GM23338 (cell line): ENCODE results near the gene SHC4.

Source experiments
- CREB1 ChIP-seq: fragments of 250-450 bp; sonication (Bioruptor Pico); IDR thresholded peaks from 2 replicates; pipeline ENCODE4 v1.5.0; 2020; ENCODE audit warnings: low read depth, mild to moderate bottlenecking, moderate library complexity
- EZH2 ChIP-seq: fragments of 200-600 bp; sonication (generic); IDR thresholded peaks from one replicate; pipeline ENCODE4 v1.8.0; 2017; ENCODE audit warnings: antibody characterized with exemption, mild to moderate bottlenecking, low read depth; ENCODE audit not compliant: unreplicated experiment
- EZH2phosphoT487 ChIP-seq: fragments of 200-600 bp; sonication (generic); IDR thresholded peaks from one replicate; pipeline ENCODE4 v1.8.1; 2018; ENCODE audit warnings: antibody characterized with exemption; ENCODE audit not compliant: unreplicated experiment
- POLR2AphosphoS5 ChIP-seq: IDR thresholded peaks from 2 replicates; pipeline ENCODE4 v1.6.1; 2016; ENCODE audit warnings: antibody characterized with exemption, low read depth
- STAT1 ChIP-seq: IDR thresholded peaks from one replicate; pipeline ENCODE4 v1.6.1; 2016; ENCODE audit warnings: antibody characterized with exemption; ENCODE audit not compliant: unreplicated experiment
- TF ChIP-seq, protein P1 (sequence below), 2 experiments: fragments of 200-600 bp in 1 of 2; sonication (generic) in 1 of 2; conservative IDR thresholded peaks; 2 replicates each; pipeline versions ENCODE4 v1.5.1 to v1.6.1; 2016 to 2017; ENCODE audit warnings: antibody characterized with exemption in 2 of 2, low read depth in 2 of 2, mild to moderate bottlenecking in 2 of 2, moderate library complexity in 1 of 2
- TF ChIP-seq, protein P2 (sequence below): IDR thresholded peaks from one replicate; pipeline ENCODE4 v1.6.1; 2018; ENCODE audit warnings: antibody characterized with exemption; ENCODE audit not compliant: unreplicated experiment

DNA sequence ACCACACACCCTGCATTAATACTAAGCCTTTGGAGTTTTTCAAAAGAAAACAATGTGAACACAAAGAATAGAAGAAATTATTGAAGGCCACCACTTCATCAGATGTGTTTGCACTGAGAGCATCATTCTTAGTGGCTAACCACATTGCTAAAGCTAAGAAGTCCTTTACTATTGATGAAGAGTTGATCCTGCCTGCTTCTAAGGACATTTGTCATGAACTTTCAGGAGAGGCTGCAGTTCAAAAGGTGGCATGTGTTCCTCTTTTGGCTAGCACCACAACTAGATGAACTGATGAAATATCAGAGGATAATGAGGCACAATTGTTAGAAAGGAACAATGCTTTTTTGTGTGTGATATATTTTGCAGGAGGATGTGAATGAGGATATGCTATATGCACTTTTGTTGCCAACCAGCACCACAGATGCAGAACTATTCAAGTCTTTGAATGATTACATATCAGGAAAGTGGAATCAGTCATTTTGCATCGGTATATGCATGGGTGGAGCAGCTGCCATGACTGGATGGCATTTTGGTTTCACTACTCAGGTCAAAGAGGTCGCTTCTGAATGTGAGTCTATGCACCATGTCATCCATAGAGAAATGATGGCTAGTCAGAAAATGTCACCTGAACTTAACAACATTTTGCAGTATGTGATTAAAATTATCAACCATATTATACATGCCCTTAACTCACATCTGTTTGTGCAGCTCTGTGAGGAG lies 88.3 kb downstream of the SHC4 start:
- TF ChIP-seq EZH2 (no peak), POLR2AphosphoS5 (no peak), EZH2phosphoT487 (no peak), CREB1 (no peak), STAT1 (no peak)
- TF ChIP-seq, protein P1, sequence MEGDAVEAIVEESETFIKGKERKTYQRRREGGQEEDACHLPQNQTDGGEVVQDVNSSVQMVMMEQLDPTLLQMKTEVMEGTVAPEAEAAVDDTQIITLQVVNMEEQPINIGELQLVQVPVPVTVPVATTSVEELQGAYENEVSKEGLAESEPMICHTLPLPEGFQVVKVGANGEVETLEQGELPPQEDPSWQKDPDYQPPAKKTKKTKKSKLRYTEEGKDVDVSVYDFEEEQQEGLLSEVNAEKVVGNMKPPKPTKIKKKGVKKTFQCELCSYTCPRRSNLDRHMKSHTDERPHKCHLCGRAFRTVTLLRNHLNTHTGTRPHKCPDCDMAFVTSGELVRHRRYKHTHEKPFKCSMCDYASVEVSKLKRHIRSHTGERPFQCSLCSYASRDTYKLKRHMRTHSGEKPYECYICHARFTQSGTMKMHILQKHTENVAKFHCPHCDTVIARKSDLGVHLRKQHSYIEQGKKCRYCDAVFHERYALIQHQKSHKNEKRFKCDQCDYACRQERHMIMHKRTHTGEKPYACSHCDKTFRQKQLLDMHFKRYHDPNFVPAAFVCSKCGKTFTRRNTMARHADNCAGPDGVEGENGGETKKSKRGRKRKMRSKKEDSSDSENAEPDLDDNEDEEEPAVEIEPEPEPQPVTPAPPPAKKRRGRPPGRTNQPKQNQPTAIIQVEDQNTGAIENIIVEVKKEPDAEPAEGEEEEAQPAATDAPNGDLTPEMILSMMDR (conservative IDR thresholded peaks at IDR 0.05; ENCODE audit: low read depth in 2 of 2) = no peak
- TF ChIP-seq, protein P2, sequence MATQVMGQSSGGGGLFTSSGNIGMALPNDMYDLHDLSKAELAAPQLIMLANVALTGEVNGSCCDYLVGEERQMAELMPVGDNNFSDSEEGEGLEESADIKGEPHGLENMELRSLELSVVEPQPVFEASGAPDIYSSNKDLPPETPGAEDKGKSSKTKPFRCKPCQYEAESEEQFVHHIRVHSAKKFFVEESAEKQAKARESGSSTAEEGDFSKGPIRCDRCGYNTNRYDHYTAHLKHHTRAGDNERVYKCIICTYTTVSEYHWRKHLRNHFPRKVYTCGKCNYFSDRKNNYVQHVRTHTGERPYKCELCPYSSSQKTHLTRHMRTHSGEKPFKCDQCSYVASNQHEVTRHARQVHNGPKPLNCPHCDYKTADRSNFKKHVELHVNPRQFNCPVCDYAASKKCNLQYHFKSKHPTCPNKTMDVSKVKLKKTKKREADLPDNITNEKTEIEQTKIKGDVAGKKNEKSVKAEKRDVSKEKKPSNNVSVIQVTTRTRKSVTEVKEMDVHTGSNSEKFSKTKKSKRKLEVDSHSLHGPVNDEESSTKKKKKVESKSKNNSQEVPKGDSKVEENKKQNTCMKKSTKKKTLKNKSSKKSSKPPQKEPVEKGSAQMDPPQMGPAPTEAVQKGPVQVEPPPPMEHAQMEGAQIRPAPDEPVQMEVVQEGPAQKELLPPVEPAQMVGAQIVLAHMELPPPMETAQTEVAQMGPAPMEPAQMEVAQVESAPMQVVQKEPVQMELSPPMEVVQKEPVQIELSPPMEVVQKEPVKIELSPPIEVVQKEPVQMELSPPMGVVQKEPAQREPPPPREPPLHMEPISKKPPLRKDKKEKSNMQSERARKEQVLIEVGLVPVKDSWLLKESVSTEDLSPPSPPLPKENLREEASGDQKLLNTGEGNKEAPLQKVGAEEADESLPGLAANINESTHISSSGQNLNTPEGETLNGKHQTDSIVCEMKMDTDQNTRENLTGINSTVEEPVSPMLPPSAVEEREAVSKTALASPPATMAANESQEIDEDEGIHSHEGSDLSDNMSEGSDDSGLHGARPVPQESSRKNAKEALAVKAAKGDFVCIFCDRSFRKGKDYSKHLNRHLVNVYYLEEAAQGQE = no peak
